Fibroblast of lung (primary cell): Measurements from ENCODE around the gene TMEM270. TPM values are rescaled to one million over a fixed set of nuclear protein-coding genes. Genes with fewer than 3 reads are reported as not detected.

Experiments
- DNase-seq, 2 donors: peaks; one replicate each; pipeline versions ENCODE4 v3.0.0 to v3.0.0-alpha.2; 2010; ENCODE audit warnings: low read depth in 2 of 2
- H2AFZ ChIP-seq: 2 replicates; pipeline ENCODE4 v1.5.1; 2012; ENCODE audit warnings: low read length, control low read depth, inconsistent platforms
- H3K27ac ChIP-seq: 2 replicates; pipeline ENCODE4 v1.5.1; 2011; ENCODE audit warnings: low read length, control low read depth; ENCODE audit not compliant: insufficient read depth
- H3K27me3 ChIP-seq: 2 replicates; pipeline ENCODE4 v1.5.1; 2011; ENCODE audit warnings: mild to moderate bottlenecking, low read length; ENCODE audit not compliant: control insufficient read depth, insufficient read depth
- H3K36me3 ChIP-seq: 2 replicates; pipeline ENCODE4 v1.5.1; 2011; ENCODE audit warnings: low read length; ENCODE audit not compliant: control insufficient read depth, insufficient read depth
- H3K4me1 ChIP-seq: 2 replicates; pipeline ENCODE4 v1.5.1; 2011; ENCODE audit warnings: low read length; ENCODE audit not compliant: control insufficient read depth, insufficient read depth; ENCODE audit errors: extremely low read depth
- H3K4me2 ChIP-seq: 2 replicates; pipeline ENCODE4 v1.5.1; 2011; ENCODE audit warnings: low read length, control low read depth; ENCODE audit not compliant: insufficient read depth; ENCODE audit errors: extremely low read depth
- H3K4me3 ChIP-seq, 4 experiments: fragments of 200-600 bp in 1 of 4; sonication (generic) in 1 of 4; replicated peaks in 1 of 4; 2 replicates each; pipeline ENCODE4 v1.5.1; 2011 to 2016; ENCODE audit warnings: low read length in 4 of 4, low read depth in 3 of 4, mild to moderate bottlenecking in 3 of 4, control low read depth in 2 of 4, inconsistent platforms in 1 of 4, mixed read lengths in 1 of 4; ENCODE audit not compliant: insufficient read depth in 1 of 4; ENCODE audit errors: control extremely low read depth in 1 of 4
- H3K79me2 ChIP-seq: 2 replicates; pipeline ENCODE4 v1.5.1; 2012; ENCODE audit warnings: mild to moderate bottlenecking, low read length, inconsistent platforms; ENCODE audit not compliant: control insufficient read depth, insufficient read depth
- H3K9ac ChIP-seq: 2 replicates; pipeline ENCODE4 v1.5.1; 2011; ENCODE audit warnings: mild to moderate bottlenecking, low read length, control low read depth; ENCODE audit not compliant: insufficient read depth
- H3K9me3 ChIP-seq: 2 replicates; pipeline ENCODE4 v1.5.1; 2012; ENCODE audit warnings: low read depth, low read length; ENCODE audit not compliant: control insufficient read depth, insufficient read depth
- H4K20me1 ChIP-seq: 2 replicates; pipeline ENCODE4 v1.5.1; 2011; ENCODE audit warnings: low read length; ENCODE audit not compliant: control insufficient read depth, insufficient read depth; ENCODE audit errors: extremely low read depth
- EZH2 ChIP-seq: IDR thresholded peaks from 2 replicates; pipeline ENCODE4 v1.5.1; 2012; ENCODE audit warnings: low read length, control low read depth, mild to moderate bottlenecking; ENCODE audit errors: missing control alignments
- polyA plus RNA-seq, 2 donors: library from polyadenylated mRNA; depleted of rRNA in 1 of 2; stranded (reverse) in 1 of 2; unstranded in 1 of 2; fragments of >200 nt; gene quantifications; 2 replicates each; pipeline ENCODE4 v1.2.1, GENCODE V29; 2011 to 2012; ENCODE audit warnings: missing spikeins in 1 of 2
- total RNA-seq: library from RNA; depleted of rRNA; stranded (reverse); fragments of >200 nt; gene quantifications from 2 replicates; pipeline ENCODE4 v1.2.1, GENCODE V29; 2014
- TF ChIP-seq, protein P1 (sequence below), 2 donors: IDR thresholded peaks in 1 of 2; conservative IDR thresholded peaks in 1 of 2; 1 replicate in 1 of 2; 2 replicates in 1 of 2; pipeline ENCODE4 v1.5.1; 2011 to 2012; ENCODE audit warnings: low read length in 2 of 2, control low read depth in 1 of 2, inconsistent platforms in 1 of 2, low read depth in 1 of 2, mild to moderate bottlenecking in 1 of 2

The TMEM270 gene
- total and polyA plus RNA-seq, 2 donors (not counting 1 experiment from before 2014, with no cell fraction given): not detected

DNA sequence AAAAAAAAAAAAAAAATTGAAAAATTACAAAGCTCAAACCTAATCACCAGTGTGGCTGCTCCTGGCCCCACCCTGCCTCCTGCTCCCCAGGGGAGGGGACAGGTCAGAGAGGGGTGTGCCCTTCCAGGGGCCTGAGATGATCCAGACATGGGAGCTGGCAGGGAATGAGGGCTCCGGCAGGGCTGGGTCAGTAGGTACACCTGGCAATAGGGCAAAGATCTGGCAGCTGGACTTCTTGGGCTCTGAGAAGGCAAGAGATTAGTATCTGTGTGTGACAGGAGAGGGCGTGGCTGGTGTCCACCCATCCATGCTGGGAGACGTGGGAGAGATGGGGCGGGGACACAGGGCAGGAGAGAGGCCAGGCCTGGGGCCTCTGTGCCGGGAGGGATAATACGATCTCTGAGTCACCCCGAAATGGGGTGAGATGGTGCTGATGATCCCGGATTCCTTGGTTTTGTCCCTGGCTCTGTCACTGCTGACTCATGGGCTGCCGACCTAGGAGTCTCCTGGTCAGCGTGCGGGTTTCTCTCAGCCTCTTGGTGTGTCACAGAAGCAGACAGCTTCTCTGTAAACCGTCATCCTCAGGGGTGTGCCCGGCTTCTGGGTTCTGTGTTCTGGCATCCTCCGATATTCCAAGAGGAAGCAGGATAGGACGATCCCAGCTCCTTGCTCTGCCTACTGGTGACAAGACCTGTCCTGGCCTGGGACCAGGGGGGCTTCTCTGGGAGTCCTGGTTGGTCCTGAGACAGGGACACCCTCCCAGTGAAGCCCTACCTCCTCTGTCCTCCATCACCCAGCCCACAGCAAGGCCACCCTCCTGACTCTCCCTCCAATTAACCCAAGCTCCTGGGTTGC is 38.4 kb upstream of the TMEM270 start:
- Histone ChIP-seq H3K9ac (peak overlapping the region; percentile 68), H3K4me2 (peak overlapping the region; percentile 72), H3K27ac (peak overlapping the region; percentile 98), H4K20me1 (no peaks in the 10 kb centered on the region), H3K4me3 (no peak overlapping the region), H3K79me2 (no peaks in the 10 kb centered on the region), H3K36me3 (no peaks in the 10 kb centered on the region), H3K27me3 (no peaks in the 10 kb centered on the region), H3K4me1 (peaks cover 14% of the 10 kb centered on the region), H2AFZ (peak overlapping the region; percentile 61), H3K9me3 (no peaks in the 10 kb centered on the region)
- TF ChIP-seq, protein P1, sequence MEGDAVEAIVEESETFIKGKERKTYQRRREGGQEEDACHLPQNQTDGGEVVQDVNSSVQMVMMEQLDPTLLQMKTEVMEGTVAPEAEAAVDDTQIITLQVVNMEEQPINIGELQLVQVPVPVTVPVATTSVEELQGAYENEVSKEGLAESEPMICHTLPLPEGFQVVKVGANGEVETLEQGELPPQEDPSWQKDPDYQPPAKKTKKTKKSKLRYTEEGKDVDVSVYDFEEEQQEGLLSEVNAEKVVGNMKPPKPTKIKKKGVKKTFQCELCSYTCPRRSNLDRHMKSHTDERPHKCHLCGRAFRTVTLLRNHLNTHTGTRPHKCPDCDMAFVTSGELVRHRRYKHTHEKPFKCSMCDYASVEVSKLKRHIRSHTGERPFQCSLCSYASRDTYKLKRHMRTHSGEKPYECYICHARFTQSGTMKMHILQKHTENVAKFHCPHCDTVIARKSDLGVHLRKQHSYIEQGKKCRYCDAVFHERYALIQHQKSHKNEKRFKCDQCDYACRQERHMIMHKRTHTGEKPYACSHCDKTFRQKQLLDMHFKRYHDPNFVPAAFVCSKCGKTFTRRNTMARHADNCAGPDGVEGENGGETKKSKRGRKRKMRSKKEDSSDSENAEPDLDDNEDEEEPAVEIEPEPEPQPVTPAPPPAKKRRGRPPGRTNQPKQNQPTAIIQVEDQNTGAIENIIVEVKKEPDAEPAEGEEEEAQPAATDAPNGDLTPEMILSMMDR (conservative IDR thresholded peaks at IDR 0.05 in 1 of 2, IDR thresholded peaks at IDR 0.05 in 1 of 2; ENCODE audit: low read depth in 1 of 2, low read length in 2 of 2): no peak
- no peak for TF ChIP-seq EZH2
- DNase-seq: peak; percentile 94 to 95

DNA sequence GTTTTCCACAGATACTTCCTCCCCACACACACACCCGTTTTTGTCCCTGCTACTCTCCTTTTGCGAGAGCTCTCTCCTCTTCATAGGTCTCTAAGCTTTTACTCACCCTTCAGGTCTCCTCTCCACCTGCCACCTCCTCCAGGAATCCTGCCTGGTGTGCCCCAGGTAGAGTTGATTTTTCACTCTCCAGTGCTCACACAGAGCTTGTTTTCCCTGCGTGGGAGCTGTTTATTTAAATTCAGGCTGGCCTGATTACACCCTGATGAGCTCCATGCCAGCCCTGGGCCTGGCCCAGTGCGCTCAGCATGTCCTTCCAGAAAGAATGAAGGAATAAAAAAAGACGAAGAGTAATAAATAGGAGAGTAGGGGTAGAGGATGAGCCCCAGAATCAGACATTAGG is 37.7 kb upstream of the TMEM270 start:
- Histone ChIP-seq H3K27me3 (no peaks in the 10 kb centered on the region), H3K4me2 (no peak overlapping the region), H3K9ac (peak overlapping the region; percentile 68), H2AFZ (peak overlapping the region; percentile 61), H3K36me3 (no peaks in the 10 kb centered on the region), H3K9me3 (no peaks in the 10 kb centered on the region), H3K4me3 (no peak overlapping the region), H3K4me1 (peaks cover 17% of the 10 kb centered on the region), H4K20me1 (no peaks in the 10 kb centered on the region), H3K79me2 (no peaks in the 10 kb centered on the region), H3K27ac (peak overlapping the region; percentile 98)
- DNase-seq: no peak
- no peak for TF ChIP-seq EZH2
- TF ChIP-seq, protein P1 (conservative IDR thresholded peaks at IDR 0.05 in 1 of 2, IDR thresholded peaks at IDR 0.05 in 1 of 2; ENCODE audit: low read depth in 1 of 2, low read length in 2 of 2): no peak

DNA sequence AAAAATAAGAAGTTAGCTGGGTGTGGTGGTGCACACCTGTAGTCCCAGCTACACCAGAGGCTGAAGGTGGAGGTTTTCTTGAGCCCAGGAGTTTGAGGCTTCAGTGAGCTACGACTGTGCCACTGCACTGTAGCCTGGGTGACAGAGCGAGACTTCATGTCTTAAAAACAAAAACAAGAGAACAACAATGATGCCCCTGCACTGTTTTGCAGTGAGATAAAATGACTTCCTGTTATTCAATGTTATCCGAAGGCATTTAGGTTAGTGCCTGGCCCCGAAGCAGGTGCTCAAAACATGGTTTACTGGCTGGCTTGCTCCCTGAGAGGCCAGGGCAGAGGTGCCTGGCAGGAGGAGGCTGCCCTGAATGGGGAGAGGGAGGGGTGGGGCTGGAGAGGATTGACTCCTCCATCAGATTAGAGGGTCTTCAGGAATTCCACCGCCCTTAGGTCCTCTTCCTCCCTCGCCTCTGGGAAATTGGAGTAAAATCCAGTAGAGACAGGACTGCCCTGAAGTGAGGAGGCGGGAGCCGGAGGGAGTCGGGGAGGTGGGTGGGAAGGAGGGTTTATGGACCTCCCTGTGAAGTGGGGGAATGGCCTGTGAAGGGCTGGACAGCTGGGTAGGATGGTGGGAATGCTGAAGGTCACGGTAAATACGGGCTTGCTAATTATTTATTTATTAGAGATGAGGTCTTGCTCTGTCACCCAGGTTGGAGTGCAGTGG is 36.9 kb upstream of the TMEM270 start:
- Histone ChIP-seq H3K27me3 (no peaks in the 10 kb centered on the region), H4K20me1 (no peaks in the 10 kb centered on the region), H3K36me3 (no peaks in the 10 kb centered on the region), H3K9ac (no peak overlapping the region), H3K27ac (no peak overlapping the region), H3K4me2 (no peak overlapping the region), H3K4me3 (no peak overlapping the region), H2AFZ (no peak overlapping the region), H3K4me1 (peaks cover 17% of the 10 kb centered on the region), H3K79me2 (no peaks in the 10 kb centered on the region), H3K9me3 (no peaks in the 10 kb centered on the region)
- TF ChIP-seq, protein P1 (conservative IDR thresholded peaks at IDR 0.05 in 1 of 2, IDR thresholded peaks at IDR 0.05 in 1 of 2; ENCODE audit: low read depth in 1 of 2, low read length in 2 of 2): no peak
- TF ChIP-seq EZH2: no peak
- DNase-seq: no peak
